Tibial nerve (tissue), 4 donors: ENCODE data around the gene BCL2L11. TPM values are rescaled to one million over a fixed set of nuclear protein-coding genes. Genes with fewer than 3 reads are reported as not detected.

Source experiments
- DNase-seq, 2 donors: peaks; one replicate each; pipeline ENCODE4 v3.0.0-alpha.2; 2019; ENCODE audit warnings: low spot score in 2 of 2
- H3K27ac ChIP-seq, 4 donors: fragments of 200-600 bp; sonication (generic) in 3 of 4; one replicate each; pipeline ENCODE4 v1.5.1; 2017 to 2019; ENCODE audit warnings: mild to moderate bottlenecking in 1 of 4
- H3K27me3 ChIP-seq, 2 donors: fragments of 200-600 bp; sonication (generic) in 1 of 2; one replicate each; pipeline versions ENCODE4 v1.5.1 to v1.6.0; 2017 to 2019
- H3K36me3 ChIP-seq, 3 donors: fragments of 200-600 bp; sonication (generic); one replicate each; pipeline ENCODE4 v1.5.1; 2018 to 2019
- H3K4me1 ChIP-seq, 4 donors: fragments of 200-600 bp; sonication (generic) in 3 of 4; one replicate each; pipeline ENCODE4 v1.5.1; 2017 to 2019
- H3K4me3 ChIP-seq, 4 donors: fragments of 200-600 bp; sonication (generic) in 3 of 4; one replicate each; pipeline ENCODE4 v1.5.1; 2017 to 2019; ENCODE audit warnings: mild to moderate bottlenecking in 1 of 4, moderate library complexity in 1 of 4
- H3K9me3 ChIP-seq, 4 donors: fragments of 200-600 bp; sonication (generic) in 3 of 4; one replicate each; pipeline ENCODE4 v1.5.1; 2017 to 2019
- EP300 ChIP-seq, 2 donors: sonication (generic); formaldehyde crosslinking; IDR thresholded peaks; one replicate each; pipeline ENCODE4 v1.6.1; 2017; ENCODE audit warnings: antibody characterized with exemption in 2 of 2, mild to moderate bottlenecking in 1 of 2
- POLR2A ChIP-seq, 2 donors: fragments of 450-650 bp; IDR thresholded peaks; one replicate each; pipeline ENCODE4 v1.6.1; 2017; ENCODE audit warnings: antibody characterized with exemption in 2 of 2, mild to moderate bottlenecking in 2 of 2, moderate library complexity in 2 of 2
- WGBS, 2 donors: methylation state at CpG; one replicate each; pipeline ENCODE4 v1.1.5; 2018; 5-methylcytosine and 5-hydroxymethylcytosine counted together
- total RNA-seq, 4 donors: library from RNA; depleted of rRNA; stranded (reverse); fragments of >200 nt; gene quantifications; one replicate each; pipeline ENCODE4 v1.1.0, GENCODE V29; 2016
- TF ChIP-seq, protein P1 (sequence below), 5 experiments: fragments of 200-600 bp in 3 of 5; fragments of 450-650 bp in 2 of 5; sonication (generic) in 3 of 5; IDR thresholded peaks; one replicate each; pipeline ENCODE4 v1.5.1; 2016 to 2019; ENCODE audit warnings: antibody characterized with exemption in 5 of 5, mild to moderate bottlenecking in 3 of 5, moderate library complexity in 2 of 5

Gene BCL2L11
- total RNA-seq, 4 donors from 2014 or later, result 8.7 to 36.5 (median 25.8) TPM

DNA sequence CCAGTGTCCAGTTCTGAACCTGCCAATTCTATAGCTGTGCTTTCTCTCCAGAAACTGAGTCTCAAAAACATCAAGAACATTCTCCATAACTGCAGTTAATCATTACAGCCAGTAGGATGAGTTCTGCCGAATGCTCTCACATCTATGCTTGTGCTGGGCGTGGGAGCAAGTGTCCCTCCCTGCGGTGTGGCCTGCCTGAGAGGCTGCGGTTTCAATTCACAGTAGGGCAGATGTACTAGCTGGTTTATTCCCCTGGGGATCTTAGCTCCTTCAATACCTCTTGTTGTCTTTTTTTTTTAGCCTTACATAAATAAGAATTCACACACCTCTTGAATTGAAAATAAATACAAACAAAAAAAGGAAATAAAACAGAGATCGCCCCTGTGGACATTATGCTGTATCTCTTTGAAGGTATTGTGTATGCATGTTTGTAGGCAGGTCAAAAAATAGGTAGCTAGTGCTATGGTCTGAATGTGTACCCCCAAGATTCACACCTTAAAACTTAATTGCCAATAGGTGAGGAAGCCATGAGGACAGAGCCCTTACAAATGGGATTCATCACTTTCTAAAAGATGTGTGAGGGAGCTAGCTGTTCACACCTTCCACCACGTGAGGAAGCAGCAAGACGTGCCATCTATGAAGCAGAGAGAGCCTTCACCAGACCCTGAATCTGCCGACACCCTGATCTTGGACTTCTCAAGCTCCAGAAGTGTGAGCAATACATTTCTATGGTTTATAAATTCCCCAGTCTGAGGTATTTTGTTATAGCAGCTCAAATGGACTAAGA is 74.3 kb downstream of the BCL2L11 start:
- Histone ChIP-seq H3K36me3 (no peaks in the 10 kb centered on the region), H3K9me3 (no peaks in the 10 kb centered on the region), H3K4me3 (no peak overlapping the region), H3K4me1 (no peaks in the 10 kb centered on the region), H3K27me3 (no peaks in the 10 kb centered on the region), H3K27ac (no peak overlapping the region)
- 85 to 88% methylated on average over 8 of the region's 8 CpGs for WGBS, 2 donors
- TF ChIP-seq POLR2A (IDR thresholded peaks at IDR 0.05) (no peak), EP300 (IDR thresholded peaks at IDR 0.05) (no peak)
- TF ChIP-seq, protein P1, sequence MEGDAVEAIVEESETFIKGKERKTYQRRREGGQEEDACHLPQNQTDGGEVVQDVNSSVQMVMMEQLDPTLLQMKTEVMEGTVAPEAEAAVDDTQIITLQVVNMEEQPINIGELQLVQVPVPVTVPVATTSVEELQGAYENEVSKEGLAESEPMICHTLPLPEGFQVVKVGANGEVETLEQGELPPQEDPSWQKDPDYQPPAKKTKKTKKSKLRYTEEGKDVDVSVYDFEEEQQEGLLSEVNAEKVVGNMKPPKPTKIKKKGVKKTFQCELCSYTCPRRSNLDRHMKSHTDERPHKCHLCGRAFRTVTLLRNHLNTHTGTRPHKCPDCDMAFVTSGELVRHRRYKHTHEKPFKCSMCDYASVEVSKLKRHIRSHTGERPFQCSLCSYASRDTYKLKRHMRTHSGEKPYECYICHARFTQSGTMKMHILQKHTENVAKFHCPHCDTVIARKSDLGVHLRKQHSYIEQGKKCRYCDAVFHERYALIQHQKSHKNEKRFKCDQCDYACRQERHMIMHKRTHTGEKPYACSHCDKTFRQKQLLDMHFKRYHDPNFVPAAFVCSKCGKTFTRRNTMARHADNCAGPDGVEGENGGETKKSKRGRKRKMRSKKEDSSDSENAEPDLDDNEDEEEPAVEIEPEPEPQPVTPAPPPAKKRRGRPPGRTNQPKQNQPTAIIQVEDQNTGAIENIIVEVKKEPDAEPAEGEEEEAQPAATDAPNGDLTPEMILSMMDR (IDR thresholded peaks at IDR 0.05), result no peak
- DNase-seq, result no peak

DNA sequence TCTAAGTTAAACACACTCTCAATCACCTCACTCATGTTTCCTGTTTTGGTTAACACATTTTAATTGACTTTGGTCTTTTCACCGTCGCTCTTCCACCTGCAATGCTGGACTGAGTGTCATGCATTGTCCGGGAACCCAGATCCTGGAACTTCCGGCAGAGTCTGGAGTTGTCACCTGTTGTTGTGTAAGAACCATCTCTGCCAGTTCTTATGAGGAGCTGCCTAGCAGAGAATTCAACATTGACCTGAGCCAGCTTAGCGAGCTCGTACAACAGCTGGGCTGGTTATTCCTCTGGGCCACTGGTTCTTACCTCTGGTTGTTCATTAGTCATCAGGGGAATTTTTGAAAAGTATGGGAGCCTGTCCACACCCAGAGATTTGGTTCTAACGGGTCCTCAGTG is 75.7 kb downstream of the BCL2L11 start:
- Histone ChIP-seq H3K27ac (no peak overlapping the region), H3K36me3 (no peaks in the 10 kb centered on the region), H3K9me3 (no peaks in the 10 kb centered on the region), H3K4me3 (no peak overlapping the region), H3K27me3 (no peaks in the 10 kb centered on the region), H3K4me1 (no peaks in the 10 kb centered on the region)
- WGBS, 2 donors, result 80 to 83% methylated on average over 7 of the region's 7 CpGs
- TF ChIP-seq EP300 (IDR thresholded peaks at IDR 0.05), result no peak
- TF ChIP-seq, protein P1 (IDR thresholded peaks at IDR 0.05), result no peak
- TF ChIP-seq POLR2A (IDR thresholded peaks at IDR 0.05), result no peak
- DNase-seq, result no peak

DNA sequence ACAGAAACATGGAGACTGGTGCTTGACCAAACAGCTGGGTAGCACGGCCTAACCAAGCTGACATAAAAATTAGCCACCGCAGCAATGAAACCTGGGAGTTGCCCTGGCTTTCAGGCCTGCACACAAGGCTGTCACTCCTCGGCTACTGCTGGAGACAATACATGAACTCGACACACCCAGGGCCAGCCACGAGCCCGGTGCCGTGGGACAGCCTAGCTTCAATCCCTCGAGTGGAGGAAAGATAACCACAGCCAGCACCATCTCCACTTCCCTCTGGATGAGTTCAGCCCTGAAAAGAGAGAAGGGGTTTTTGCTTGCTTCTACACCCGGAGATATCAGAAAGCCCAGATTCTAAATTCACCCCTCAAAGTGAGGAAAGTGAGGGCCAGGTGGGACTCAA is 78.0 kb downstream of the BCL2L11 start:
- WGBS, 2 donors, result 82 to 94% methylated on average over 9 of the region's 9 CpGs
- Histone ChIP-seq H3K4me1 (no peaks in the 10 kb centered on the region), H3K36me3 (no peaks in the 10 kb centered on the region), H3K27me3 (no peaks in the 10 kb centered on the region), H3K4me3 (no peak overlapping the region), H3K27ac (no peak overlapping the region), H3K9me3 (no peaks in the 10 kb centered on the region)
- DNase-seq, result no peak
- no peak for TF ChIP-seq EP300 (IDR thresholded peaks at IDR 0.05)
- no peak for TF ChIP-seq POLR2A (IDR thresholded peaks at IDR 0.05)
- TF ChIP-seq, protein P1 (IDR thresholded peaks at IDR 0.05), result no peak

DNA sequence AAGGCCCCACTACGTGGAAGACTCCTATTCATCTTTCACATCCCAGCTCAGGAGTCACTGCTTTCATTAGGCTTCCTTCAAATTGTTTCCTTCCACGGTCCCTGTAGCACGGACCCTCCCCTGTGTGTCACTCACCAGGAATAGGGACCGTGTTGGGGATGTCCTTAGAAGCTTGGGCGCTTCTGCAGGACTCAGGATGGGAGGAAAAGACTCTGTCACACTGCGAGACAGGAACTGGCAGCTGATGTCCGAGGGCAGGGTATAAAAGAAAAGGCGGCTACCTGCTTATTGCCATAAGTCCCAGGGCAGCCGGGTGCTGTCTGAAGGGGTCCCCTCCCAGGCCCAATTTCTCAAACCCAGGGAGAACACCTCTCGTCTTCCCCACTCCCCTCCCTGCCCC is 79.1 kb downstream of the BCL2L11 start:
- Histone ChIP-seq H3K27me3 (no peaks in the 10 kb centered on the region), H3K4me3 (no peak overlapping the region), H3K36me3 (no peaks in the 10 kb centered on the region), H3K4me1 (no peaks in the 10 kb centered on the region), H3K27ac (no peak overlapping the region), H3K9me3 (no peaks in the 10 kb centered on the region)
- WGBS, 2 donors, result 84 to 89% methylated on average over 10 of the region's 10 CpGs
- TF ChIP-seq, protein P1 (IDR thresholded peaks at IDR 0.05), result no peak
- TF ChIP-seq EP300 (IDR thresholded peaks at IDR 0.05) (no peak), POLR2A (IDR thresholded peaks at IDR 0.05) (no peak)
- no peak for DNase-seq

DNA sequence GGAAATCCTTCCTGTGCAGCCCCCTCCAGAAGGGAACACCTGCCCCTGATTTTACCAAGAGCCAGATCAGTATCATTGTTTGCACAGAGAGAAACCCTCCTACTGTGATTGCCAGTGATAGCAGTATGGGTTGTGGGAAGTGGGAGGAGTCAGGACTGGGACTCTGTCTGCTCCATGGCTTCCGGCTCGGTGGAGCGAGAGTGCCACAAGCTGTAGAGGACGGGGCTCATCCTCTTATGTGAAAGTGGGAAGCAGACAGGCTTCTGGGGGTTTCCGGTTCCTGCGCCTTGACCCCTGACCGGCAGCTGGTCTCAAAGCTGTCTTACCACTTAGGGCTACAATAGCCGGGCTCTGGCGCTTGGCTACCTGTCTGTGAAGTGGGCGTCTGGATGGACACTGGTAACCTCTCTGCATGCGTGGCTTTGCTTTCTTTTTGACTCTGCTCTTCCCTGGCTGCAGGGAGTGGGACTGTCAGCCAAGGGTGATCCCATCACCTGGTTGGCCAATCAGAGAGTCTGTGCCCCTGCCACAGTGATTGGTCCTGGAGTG is 79.7 kb downstream of the BCL2L11 start:
- Histone ChIP-seq H3K9me3 (no peaks in the 10 kb centered on the region), H3K27me3 (no peaks in the 10 kb centered on the region), H3K27ac (no peak overlapping the region), H3K4me1 (no peaks in the 10 kb centered on the region), H3K36me3 (no peaks in the 10 kb centered on the region), H3K4me3 (no peak overlapping the region)
- 84% methylated on average over 4 to 11 of the region's 11 CpGs for WGBS, 2 donors
- no peak for DNase-seq
- TF ChIP-seq, protein P1 (IDR thresholded peaks at IDR 0.05), result no peak
- TF ChIP-seq POLR2A (IDR thresholded peaks at IDR 0.05) (no peak), EP300 (IDR thresholded peaks at IDR 0.05) (no peak)
